ENCODE results near the gene TSKS. TPM values are rescaled to one million over a fixed set of nuclear protein-coding genes. Genes with fewer than 3 reads are reported as not detected.

Gene TSKS
- total and polyA plus RNA-seq, 10 of the 15 experiments (the other 5 are each of a cell fraction or from before 2014, with no cell fraction given) = not detected

- Histone ChIP-seq H3K79me2 (ENCODE audit: control insufficient read depth, insufficient read depth, low read length) (no peaks in the 10 kb centered on the region), H3K4me2 (ENCODE audit: control insufficient read depth, insufficient read depth) (no peak overlapping the region), H3K4me3 (no peak overlapping the region), H3K4me1 (ENCODE audit: control insufficient read depth, insufficient read depth, low read length) (no peaks in the 10 kb centered on the region), H3K9me3 (replicated peaks; ENCODE audit: control insufficient read depth, insufficient read depth, low read length) (no peaks in the 10 kb centered on the region), H3K9ac (ENCODE audit: control insufficient read depth, insufficient read depth, low read length) (no peak overlapping the region), H3K27me3 (replicated peaks in 1 of 2; ENCODE audit: control insufficient read depth in 2 of 2, insufficient read depth in 2 of 2, low read length in 1 of 2) (no peaks in the 10 kb centered on the region), H2AFZ (ENCODE audit: control insufficient read depth, low read depth, low read length) (no peak overlapping the region), H3K27ac (ENCODE audit: control insufficient read depth, insufficient read depth) (no peak overlapping the region), H3K36me3 (ENCODE audit: control insufficient read depth in 2 of 2, insufficient read depth in 2 of 2, low read length in 1 of 2) (no peaks in the 10 kb centered on the region), H4K20me1 (ENCODE audit: control insufficient read depth, insufficient read depth) (no peaks in the 10 kb centered on the region)
- SMC1A ChIA-PET (ENCODE audit: uncharacterized antibody, unreplicated experiment) = no interaction called here
- RAD21 ChIA-PET (ENCODE audit: unreplicated experiment) = no interaction called here
- no peak for ATAC-seq
- 44% methylated on average over 14 of the region's 20 CpGs for WGBS (ENCODE audit: insufficient coverage, insufficient replicate concordance, low lambda C conversion rate, missing lambda C conversion rate)
- intact Hi-C loops (cut with micrococcal nuclease; ENCODE audit: unreplicated experiment) = no loop called here
- no TSS peak for BruUV-seq (replicated peaks)
- TF ChIP-seq SMAD1 (IDR thresholded peaks at IDR 0.05; ENCODE audit: low read depth, partially characterized antibody) (no peak), NR2C1 (IDR thresholded peaks at IDR 0.05) (no peak), PML (IDR thresholded peaks at IDR 0.05; ENCODE audit: low read length) (no peak), NKRF (conservative IDR thresholded peaks at IDR 0.05) (no peak), FOXK2 (IDR thresholded peaks at IDR 0.05) (no peak), EZH2 (IDR thresholded peaks at IDR 0.05; ENCODE audit: borderline replicate concordance, control insufficient read depth, low read depth, low read length) (no peak), ATF7 (IDR thresholded peaks at IDR 0.05; ENCODE audit: low read depth) (no peak), DPF2 (IDR thresholded peaks at IDR 0.05) (no peak), NFXL1 (IDR thresholded peaks at IDR 0.05; ENCODE audit: borderline replicate concordance) (no peak), ETV6 (conservative IDR thresholded peaks at IDR 0.05 in 1 of 2, IDR thresholded peaks at IDR 0.05 in 1 of 2; ENCODE audit: borderline replicate concordance in 1 of 2, low read depth in 1 of 2) (no peak), RELB (IDR thresholded peaks at IDR 0.05; ENCODE audit: low read depth) (no peak)
- no peak for FAIRE-seq
- POLR2A ChIA-PET = no interaction called here
- CTCF ChIA-PET = no interaction called here
- DNase-seq (ENCODE audit: low read depth, low spot score) = no peak
- in situ Hi-C loops (cut with MboI) = no loop called here
Observed at GRCh38 chr19:49712397-49712859, 50.7 kb downstream of the TSKS start.
